Stromal cell of bone marrow (primary cell): ENCODE results near the gene ABCD1.

Experiments used
- DNase-seq: peaks from one replicate; pipeline ENCODE4 v3.0.0-alpha.2; 2012; ENCODE audit warnings: low read depth

Gene ABCD1

GRCh38 chrX:153762626-153763173 lies 38.0 kb downstream of the ABCD1 start:
- no peak for DNase-seq

GRCh38 chrX:153763298-153763932 lies 38.8 kb downstream of the ABCD1 start:
- no peak for DNase-seq

GRCh38 chrX:153763989-153764755 lies 39.5 kb downstream of the ABCD1 start, which contains the start of gene PLXNB3:
TSS of gene PLXNB3 (plus strand) at chrX:153764249. CDS start at chrX:153765536, 1,287 bp downstream.
- DNase-seq = peak; percentile 48

GRCh38 chrX:153764786-153765137 lies 40.1 kb downstream of the ABCD1 start:
- no peak for DNase-seq

- DNase-seq = no peak
Observed at GRCh38 chrX:153765138-153766079, 40.8 kb downstream of the ABCD1 start.

GRCh38 chrX:153766098-153766817 lies 41.6 kb downstream of the ABCD1 start:
- DNase-seq = peak; percentile 21

GRCh38 chrX:153766871-153767673 lies 42.4 kb downstream of the ABCD1 start:
- no peak for DNase-seq

DNA sequence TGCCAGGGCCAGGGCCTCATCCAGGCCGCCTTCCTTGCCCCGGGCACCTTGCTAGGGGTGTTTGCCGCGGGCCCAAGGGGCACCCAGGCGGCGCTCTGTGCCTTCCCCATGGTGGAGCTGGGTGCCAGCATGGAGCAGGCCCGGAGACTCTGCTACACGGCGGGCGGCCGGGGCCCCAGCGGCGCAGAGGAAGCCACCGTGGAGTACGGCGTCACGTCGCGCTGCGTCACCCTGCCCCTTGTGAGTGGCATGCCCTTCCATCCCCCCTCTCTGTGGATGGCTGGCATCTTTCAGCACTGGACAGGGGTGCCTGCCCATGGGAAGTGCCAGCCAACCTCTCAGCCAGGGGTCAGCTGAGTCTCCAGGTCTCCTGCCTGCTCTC lies 43.0 kb downstream of the ABCD1 start:
- DNase-seq = no peak

DNA sequence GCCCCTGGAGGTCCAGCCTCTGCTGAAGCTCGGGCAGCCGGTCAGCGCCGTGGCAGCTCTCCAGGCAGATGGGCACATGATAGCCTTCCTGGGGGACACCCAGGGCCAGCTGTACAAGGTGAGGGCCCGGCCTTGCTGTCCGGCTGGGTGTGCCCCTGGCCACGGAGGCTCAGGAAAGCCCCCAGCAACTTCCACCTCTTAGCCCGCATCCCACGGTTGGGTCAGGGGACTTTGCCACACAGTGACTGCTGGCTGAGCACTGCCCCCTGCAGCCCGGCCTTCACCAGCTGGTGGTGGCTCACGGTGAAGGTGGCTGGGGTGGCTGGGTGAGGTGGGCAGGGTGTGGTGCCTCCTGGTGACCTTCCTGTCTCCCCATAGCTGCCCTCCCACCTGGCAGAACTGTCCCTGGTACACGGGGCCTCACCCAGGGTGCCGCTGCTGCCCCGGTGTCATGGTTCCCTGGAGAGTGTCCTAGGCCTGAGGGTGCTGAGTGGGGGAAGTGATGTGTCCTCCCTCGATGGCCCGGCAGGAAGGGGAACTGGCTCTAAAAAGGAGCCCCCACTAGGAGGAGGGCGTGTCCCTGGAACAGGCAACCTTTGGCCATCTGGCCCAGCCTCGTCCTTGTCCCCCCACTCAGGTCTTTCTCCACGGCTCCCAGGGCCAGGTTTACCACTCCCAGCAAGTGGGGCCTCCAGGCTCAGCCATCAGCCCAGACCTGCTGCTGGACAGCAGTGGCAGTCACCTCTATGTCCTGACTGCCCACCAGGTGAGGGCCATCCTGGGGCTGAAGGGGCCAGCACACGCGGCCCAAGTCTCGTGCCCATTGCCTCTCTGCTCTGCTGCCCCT lies 43.9 kb downstream of the ABCD1 start:
- DNase-seq = no peak

- DNase-seq = no peak
Observed at GRCh38 chrX:153769158-153769864, 44.7 kb downstream of the ABCD1 start.

DNA sequence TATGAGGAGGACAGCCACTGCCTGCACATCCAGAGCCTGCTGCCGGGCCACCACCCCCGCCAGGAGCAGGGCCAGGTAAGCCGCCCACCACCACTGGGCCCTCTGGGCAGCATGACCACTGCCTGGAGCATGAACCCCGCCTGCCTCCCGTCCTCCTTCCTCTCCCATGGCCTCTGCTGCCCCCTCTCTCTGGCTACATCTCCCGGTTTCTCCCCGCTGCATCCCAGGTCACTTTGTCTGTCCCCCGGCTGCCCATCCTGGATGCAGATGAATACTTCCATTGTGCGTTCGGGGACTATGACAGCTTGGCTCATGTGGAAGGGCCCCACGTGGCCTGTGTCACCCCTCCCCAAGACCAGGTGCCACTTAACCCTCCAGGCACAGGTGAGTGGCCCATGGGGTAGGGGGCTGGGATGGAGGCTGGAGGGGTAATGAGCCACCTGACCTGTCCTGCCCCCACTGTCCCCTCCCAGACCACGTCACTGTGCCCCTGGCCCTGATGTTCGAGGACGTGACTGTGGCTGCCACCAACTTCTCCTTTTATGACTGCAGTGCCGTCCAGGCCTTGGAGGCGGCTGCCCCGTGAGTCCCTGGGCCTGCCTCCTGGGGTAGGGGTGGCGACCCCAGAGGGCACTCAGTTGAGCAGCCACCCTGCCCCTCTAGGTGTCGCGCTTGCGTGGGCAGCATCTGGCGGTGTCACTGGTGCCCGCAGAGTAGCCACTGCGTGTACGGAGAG lies 45.4 kb downstream of the ABCD1 start:
- DNase-seq = no peak

- no peak for DNase-seq
Observed at GRCh38 chrX:153770601-153771414, 46.2 kb downstream of the ABCD1 start.

- no peak for DNase-seq
Observed at GRCh38 chrX:153771415-153772315, 47.0 kb downstream of the ABCD1 start.

DNA sequence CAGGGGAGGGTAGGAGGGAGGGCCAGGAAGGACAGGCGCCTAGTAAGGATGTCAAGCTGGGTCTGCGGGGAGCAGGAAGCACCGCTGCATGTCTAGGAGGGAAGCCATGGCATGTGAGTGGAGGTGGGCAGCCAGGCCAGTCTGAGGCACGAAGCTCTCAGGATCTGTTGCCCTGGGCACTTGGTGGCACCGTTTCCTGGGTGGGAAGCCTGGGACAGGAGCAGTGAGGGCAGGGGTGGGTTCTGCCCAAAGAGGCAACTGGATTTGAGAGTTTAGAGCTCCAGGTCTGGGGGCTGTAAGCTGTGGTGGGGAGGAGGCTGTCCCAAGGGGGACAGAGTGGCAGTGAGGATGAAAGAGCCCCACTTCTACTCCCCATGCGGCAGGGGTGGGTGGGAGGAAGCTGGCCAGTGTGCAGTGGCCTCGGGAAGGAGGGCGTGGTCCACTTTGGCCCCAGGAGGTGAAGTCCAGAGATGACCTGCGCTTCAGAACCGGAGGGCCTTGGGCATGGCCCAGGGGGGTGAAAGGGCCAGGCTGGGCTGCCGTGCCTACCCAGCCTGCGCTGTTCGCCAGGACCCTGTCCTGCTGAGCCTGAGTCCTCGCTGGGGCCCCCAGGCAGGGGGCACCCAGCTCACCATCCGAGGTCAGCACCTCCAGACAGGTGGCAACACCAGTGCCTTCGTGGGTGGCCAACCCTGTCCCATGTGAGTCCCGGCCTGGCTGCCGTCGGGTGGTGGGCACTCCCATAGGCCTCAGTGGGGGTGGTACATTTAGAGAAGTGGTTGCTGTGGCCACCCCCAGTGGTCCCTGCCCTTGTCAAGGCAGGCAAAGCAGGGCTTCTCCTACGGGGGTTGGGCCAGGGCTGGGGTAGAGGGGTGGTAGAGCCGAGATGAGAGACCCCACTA lies 47.9 kb downstream of the ABCD1 start:
- no peak for DNase-seq

GRCh38 chrX:153773218-153773611 lies 48.6 kb downstream of the ABCD1 start:
- DNase-seq = no peak
